PFSK-1 (cell line): ENCODE data around the gene DPP6.

Source experiments
- POLR2AphosphoS5 ChIP-seq: IDR thresholded peaks from 2 replicates; pipeline ENCODE4 v1.6.1; 2012; ENCODE audit warnings: low read depth, mild to moderate bottlenecking, control low read depth, low read length, moderate library complexity
- SIN3A ChIP-seq: IDR thresholded peaks from 2 replicates; pipeline ENCODE4 v1.6.1; 2012; ENCODE audit warnings: mild to moderate bottlenecking, low read length, moderate library complexity, borderline replicate concordance; ENCODE audit not compliant: insufficient read depth
- TAF1 ChIP-seq: IDR thresholded peaks from 2 replicates; pipeline ENCODE4 v1.6.1; 2012; ENCODE audit warnings: low read length, control low read depth, borderline replicate concordance; ENCODE audit not compliant: insufficient read depth
- TF ChIP-seq, protein P1 (sequence below), 2 experiments: IDR thresholded peaks; 2 replicates each; pipeline versions ENCODE4 v1.6.1 to v1.8.0; 2011 to 2012; ENCODE audit warnings: low read depth in 2 of 2, low read length in 2 of 2, control low read depth in 1 of 2, inconsistent platforms in 1 of 2, mild to moderate bottlenecking in 1 of 2, moderate library complexity in 1 of 2; ENCODE audit not compliant: insufficient read depth in 1 of 2

- TF ChIP-seq TAF1 (no peak), POLR2AphosphoS5 (no peak), SIN3A (no peak)
- TF ChIP-seq, protein P1, sequence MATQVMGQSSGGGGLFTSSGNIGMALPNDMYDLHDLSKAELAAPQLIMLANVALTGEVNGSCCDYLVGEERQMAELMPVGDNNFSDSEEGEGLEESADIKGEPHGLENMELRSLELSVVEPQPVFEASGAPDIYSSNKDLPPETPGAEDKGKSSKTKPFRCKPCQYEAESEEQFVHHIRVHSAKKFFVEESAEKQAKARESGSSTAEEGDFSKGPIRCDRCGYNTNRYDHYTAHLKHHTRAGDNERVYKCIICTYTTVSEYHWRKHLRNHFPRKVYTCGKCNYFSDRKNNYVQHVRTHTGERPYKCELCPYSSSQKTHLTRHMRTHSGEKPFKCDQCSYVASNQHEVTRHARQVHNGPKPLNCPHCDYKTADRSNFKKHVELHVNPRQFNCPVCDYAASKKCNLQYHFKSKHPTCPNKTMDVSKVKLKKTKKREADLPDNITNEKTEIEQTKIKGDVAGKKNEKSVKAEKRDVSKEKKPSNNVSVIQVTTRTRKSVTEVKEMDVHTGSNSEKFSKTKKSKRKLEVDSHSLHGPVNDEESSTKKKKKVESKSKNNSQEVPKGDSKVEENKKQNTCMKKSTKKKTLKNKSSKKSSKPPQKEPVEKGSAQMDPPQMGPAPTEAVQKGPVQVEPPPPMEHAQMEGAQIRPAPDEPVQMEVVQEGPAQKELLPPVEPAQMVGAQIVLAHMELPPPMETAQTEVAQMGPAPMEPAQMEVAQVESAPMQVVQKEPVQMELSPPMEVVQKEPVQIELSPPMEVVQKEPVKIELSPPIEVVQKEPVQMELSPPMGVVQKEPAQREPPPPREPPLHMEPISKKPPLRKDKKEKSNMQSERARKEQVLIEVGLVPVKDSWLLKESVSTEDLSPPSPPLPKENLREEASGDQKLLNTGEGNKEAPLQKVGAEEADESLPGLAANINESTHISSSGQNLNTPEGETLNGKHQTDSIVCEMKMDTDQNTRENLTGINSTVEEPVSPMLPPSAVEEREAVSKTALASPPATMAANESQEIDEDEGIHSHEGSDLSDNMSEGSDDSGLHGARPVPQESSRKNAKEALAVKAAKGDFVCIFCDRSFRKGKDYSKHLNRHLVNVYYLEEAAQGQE (IDR thresholded peaks at IDR 0.05; ENCODE audit: insufficient read depth in 1 of 2, low read depth in 2 of 2, low read length in 2 of 2), result no peak
These were observed 739.4 kb downstream of the DPP6 start for GRCh38 chr7:154791611-154792010.
